GM12892 (cell line): ENCODE results near the gene OR2G2.

ENCODE experiments used
- POLR2A ChIP-seq: IDR thresholded peaks from 2 replicates; pipeline ENCODE4 v1.6.1; 2011; ENCODE audit warnings: low read depth, low read length, control low read depth
- POLR2AphosphoS5 ChIP-seq: IDR thresholded peaks from 2 replicates; pipeline ENCODE4 v1.6.1; 2011; ENCODE audit warnings: low read depth, low read length, control low read depth

GRCh38 chr1:247574664-247575063, 13.5 kb upstream of the OR2G2 start:
- TF ChIP-seq POLR2AphosphoS5 (no peak), POLR2A (no peak)
